M059J (cell line): ENCODE measurements around the gene TAF13. TPM values are rescaled to one million over a fixed set of nuclear protein-coding genes. Genes with fewer than 3 reads are reported as not detected.
"Not testable (repeated sequence)": the region's sequence is repeated elsewhere in the genome, so short reads cannot be mapped to it uniquely, and the experiment has no call there.

Source experiments
- DNase-seq: peaks from one replicate; pipeline ENCODE4 v3.0.0-alpha.2; 2012; ENCODE audit warnings: low read depth
- total RNA-seq: library from RNA; depleted of rRNA; stranded (reverse); fragments of >200 nt; shearing (Covaris generic); gene quantifications from 2 replicates; pipeline ENCODE4 v1.2.3, GENCODE V29; 2014

The TAF13 gene
- total RNA-seq, 1 experiment from 2014 or later, result 97.8 TPM

- DNase-seq, result peak; percentile 63
These were observed 16.0 kb upstream of the TAF13 start for GRCh38 chr1:109091839-109092193.

DNA sequence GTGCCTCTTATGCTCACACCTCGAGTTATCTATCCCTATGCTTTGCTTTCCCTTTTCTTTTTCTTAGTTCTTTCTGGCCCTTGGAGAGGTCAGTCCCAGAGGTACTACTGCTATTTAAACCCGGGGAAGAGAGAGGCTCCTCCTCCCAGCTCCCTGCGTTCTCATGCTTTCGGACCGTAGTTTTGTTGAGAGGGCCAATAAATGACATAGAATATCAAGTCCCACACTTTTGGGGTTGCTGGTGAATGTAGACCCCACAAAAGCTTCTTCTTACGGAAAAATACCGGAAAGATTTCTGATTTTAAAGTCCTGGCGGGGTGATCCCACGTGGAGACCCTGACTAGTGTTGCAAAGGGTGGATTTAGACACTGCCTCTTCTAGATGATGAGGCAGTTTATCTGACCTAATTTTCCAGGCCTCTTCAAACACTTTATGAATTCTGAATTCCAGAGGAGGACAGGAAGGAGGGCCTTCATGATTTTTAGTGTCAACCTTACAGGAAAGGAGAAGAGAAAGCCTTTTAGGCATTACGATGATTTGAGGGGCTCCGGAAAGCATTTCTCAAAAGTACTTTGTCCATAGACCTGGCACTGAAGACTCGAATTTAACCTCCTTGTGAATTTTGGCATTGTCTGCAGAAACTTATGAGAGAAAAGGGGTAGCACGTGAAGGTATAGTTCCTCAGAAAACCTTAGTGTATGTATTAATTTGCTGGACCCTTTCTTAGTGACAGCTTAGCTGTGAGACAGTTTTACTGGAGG lies 15.5 kb upstream of the TAF13 start:
- peak; percentile 71 for DNase-seq

GRCh38 chr1:109090196-109091077 lies 14.6 kb upstream of the TAF13 start, which contains the start of gene TMEM167B:
TSS of gene TMEM167B (plus strand) at chr1:109090764. CDS start at chr1:109090873, 109 bp downstream.
- DNase-seq, result peak; percentile 92

DNA sequence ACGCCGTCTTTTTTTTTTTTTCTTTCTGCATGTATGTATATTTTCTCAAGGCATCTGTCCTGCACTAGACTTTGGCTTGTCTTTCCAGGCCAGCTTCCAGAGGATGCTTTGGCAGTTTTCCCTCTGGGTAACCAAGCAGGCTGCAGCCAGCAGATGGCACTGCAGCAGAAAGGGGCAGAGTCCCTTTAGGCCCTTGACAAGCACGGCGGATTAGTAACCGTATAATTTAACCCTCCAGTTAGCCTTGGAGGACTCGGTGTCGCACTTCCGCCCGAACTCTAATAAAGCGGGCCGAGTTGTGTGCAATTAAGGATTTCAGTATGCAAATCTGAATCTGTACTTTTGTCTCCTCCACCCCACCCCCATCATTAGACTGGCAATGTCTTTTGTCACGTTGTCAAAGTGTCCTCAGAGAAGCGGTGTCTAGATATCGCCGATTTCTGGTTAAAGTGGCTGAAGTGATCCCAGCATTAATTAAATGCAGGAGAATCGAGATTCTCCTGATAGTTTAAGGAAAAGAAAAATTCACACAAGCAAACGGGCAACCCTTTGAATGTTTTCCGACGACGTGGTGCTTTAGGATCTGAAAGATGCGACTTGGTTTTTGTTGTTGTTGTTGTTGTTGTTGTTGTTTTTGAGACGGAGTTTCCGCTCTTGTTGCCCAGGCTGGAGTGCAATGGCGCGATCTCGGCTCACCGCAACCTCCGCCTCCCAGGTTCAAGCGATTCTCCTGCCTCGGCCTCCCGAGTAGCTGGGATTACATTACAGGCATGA lies 13.6 kb upstream of the TAF13 start:
- DNase-seq, result peak; percentile 53

DNA sequence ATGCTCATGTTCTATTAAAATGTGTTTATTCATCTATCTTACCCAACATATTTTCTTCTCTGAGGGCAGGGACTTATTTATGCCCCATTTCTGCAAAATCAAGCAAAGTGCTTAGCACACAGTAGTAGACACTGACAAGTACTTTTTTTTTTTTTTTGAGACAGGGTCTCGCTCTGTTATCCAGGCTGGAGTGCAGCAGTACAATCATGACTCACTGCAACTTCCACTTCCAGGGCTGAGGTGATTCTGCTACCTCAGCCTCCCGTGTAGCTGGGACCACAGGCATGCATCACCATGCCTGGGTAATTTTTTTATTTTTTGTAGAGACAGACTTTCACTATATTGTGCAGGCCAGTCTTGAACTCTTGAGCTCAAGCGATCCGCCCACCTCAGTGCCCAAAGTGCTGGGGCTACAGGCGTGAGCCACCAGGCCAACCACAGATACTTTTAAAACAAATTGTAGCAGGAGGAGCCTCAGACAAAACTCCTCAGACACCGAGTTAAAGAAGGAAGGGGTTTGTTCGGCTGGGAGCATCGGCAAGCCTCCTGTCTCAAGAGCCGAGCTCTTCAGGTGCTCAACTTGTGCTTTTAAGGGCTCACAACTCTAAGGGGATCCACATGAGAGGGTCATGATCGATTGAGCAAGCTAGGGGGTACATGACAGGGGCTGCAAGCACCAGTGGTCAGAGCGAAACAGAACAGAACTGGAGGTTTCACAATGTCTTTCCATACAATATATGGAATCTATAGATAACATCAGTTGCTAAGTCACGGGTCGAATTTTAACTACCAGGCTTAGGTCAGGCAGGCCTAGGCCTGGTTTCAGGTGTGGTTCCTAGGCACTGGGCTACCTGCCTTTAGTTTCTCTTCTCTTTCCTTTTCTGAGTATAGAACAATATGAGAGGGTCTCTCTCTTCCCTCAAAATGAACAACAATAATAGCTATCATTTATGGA lies 9.0 kb upstream of the TAF13 start:
- peak; percentile 82 for DNase-seq

- peak; percentile 53 for DNase-seq
These were observed 8.1 kb upstream of the TAF13 start for GRCh38 chr1:109083923-109084322.

- DNase-seq, result no peak
These were observed 7.7 kb upstream of the TAF13 start for GRCh38 chr1:109083501-109083900.

DNA sequence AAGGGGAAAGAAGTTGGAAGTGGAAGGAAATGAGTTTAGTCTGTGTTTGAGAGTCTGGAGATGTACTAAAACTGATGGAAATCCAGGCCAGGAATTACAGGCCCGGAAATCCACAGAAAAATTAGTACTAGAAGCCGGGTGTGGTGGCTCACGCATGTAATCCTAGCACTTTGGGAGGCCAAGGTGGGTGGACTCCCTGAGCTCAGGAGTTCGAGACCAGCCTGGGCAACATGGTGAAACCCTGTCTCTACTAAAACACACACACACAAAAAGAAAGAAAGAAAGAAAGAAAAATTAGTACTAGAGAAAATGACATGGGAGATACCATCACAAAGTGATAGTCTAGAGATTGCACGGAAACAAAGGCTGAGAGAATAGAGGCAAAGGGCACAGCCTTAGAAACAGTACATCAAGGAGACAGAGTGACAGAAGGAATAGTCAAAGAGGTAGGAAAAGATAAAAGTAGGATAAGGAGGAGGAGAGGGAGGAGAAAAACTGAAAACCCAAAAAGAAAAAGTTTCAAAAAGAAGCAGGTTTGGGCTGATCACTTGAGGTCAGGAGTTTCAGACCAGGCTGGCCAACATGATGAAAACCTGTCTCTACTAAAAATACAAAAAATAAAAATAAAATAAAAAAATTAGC lies 4.8 kb upstream of the TAF13 start:
- no peak for DNase-seq

DNA sequence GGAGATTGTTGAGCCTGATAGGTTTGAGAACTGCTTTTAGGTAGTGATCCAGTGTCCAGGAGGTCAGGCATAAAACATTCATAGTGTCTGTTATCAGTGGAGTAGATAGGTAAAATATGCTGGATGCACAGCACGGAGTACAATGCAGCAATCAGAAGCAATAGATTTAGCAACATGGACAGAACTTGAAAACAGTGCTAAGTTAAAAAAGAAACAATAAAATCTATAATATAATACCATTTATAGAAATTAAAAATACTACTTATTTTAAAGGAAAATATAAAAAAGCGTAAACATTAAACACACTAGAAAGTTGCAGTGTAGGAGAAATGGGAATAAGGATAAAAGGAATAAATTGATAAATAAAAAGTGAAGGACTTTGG lies 3.4 kb upstream of the TAF13 start:
- no peak for DNase-seq

DNA sequence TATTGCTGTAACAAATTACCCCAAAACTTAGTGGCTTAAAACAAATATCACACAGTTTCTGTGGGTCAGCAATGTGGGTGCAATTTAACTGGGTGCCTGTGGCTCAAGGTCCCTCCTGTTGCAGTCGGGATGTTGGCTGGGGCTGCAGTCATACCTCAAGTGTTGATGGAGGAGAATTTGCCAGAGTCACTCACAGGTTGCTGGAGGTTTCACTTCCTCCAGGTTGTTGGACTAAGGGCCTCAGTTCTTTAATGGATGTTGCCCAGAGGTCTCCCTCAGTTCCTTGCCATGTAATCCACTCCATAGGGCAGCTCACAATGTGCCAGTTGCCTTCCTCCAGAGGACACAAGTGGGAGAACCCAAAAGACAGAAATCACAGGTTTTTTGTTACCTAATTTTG lies 2.5 kb upstream of the TAF13 start:
- DNase-seq, result no peak

GRCh38 chr1:109069294-109069693 lies 6.5 kb downstream of the TAF13 start:
- DNase-seq, result no peak

- DNase-seq, result no peak
These were observed 7.9 kb downstream of the TAF13 start for GRCh38 chr1:109067883-109068282.

DNA sequence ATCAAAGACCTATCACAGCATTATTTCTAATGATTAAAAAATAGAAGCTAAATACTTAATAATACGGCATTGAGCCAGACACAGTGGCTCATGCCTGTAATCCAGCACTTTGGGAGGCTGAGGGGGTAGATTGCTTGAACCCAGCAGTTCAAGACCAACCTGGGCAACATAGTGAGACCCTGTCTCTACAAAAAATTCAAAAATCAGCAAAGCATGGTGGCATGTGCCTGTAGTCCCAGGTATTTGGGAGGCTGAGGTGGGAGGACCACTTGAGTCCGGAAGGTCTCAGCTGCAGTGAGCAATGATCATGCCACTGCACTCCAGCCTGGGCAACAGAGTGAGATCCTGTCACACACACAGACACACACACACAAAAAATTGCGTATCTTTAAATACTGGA lies 10.7 kb downstream of the TAF13 start:
- no peak for DNase-seq

DNA sequence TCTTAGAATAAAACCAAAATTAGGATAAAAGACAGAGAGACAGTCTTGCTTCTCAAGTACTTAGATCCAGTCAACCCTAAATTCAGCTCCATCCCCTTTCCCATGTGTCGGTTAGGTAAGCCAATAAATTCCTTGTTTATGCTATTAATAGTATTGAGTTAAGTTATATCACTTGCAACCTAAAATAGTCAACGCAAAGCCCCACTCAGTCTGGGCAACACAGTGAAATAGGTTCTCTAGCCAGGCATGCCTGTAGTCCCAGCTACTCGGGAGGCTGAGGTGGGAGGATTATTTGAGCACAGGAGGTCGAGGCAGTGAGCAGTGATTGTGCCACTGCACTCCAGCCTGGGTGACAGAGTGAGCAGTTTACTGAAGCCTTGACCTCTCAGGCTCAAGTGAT lies 14.6 kb downstream of the TAF13 start:
- DNase-seq, result no peak

DNA sequence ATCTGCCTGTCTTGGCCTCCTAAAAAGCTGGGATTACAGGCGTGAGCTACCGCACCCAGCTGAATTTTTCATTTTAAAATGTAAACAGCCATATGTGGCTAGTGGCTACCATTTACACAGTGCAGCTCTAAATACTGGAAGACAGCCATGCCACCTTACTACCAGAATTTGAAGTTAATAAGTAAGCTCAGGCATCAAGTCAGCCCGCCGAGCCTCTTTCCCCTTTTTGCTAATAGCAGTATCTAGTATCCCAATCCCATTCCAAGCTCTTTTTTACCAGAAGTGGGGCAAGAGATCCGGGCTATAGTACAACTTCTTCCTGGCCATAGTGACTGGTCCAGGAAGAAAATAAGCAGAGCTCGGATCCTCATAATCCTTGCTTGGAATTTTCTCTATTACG lies 15.1 kb downstream of the TAF13 start:
- no peak for DNase-seq

GRCh38 chr1:109059026-109059425 lies 16.8 kb downstream of the TAF13 start:
- DNase-seq, result no peak

DNA sequence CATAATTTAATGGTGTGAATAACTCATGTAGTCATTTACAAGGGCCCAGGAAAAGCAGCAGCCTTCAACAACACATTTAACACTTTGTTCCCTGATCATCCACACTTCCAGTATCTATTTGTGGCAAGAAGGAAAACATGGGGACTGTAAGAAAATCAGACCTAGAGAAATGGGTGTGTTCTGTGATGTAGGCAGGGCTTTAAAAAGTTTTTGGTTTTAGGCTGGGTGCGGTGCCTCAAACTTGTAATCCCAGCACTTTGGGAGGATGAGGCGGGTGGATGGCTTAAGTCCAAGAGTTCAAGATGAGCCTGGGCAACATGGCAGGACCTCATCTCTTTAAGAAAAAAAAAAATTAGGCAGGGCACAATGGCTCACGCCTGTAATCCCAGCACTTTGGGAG lies 19.7 kb downstream of the TAF13 start:
- no peak for DNase-seq

DNA sequence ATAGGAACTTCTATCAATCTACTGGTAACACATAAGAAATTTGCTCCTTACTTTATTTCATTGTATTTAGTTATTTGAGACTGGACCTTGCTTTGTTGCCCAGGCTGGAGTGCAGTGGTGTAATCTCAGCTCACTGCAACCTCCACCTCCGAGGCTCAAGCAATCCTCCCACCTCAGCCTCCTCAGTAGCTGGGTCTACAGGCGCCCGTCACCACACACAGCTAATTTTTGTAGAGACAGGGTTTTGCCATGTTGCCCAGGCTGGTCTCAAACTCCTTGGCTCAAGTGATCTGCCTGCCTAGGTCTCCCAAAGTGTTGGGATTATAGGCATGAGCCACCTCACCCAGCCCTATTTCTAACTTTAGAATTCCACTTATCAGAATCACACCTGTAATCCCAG lies 23.7 kb downstream of the TAF13 start:
- not testable (repeated sequence) for DNase-seq

DNA sequence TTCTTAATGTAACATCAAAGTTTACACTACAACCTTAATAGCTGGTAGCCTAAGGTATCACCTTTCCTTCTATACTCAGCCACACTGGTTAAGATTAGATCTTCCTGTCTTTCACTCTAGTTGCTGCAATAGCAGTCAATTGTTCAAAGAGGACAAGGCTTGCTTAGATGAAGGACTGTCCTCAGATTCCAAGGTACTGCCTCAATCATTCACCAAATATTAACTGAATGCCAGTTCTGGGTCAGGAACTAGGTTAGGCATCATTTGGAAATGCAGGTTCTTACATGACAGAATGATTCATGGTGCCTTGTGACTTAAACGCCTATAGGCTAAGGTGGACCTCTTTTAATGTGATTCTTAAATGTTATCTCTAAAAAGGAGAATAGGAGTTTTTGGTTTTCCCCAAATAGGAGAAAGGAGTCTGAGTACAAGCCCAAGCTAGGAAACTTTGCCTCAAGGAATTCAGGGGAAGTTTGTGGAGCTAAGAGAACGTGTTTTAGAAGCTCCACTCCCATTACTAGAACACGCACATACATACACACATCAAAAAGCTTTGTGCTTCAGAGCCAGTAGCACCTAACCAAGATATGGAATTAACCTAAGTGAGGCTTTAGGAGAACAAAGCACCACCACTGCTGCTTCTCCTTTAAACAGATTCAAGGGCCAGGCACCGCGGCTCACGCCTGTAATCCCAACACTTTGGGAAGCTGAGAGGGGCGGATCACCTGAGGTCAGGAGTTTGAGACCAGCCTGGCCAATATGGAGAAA lies 25.4 kb downstream of the TAF13 start:
- DNase-seq, result no peak

DNA sequence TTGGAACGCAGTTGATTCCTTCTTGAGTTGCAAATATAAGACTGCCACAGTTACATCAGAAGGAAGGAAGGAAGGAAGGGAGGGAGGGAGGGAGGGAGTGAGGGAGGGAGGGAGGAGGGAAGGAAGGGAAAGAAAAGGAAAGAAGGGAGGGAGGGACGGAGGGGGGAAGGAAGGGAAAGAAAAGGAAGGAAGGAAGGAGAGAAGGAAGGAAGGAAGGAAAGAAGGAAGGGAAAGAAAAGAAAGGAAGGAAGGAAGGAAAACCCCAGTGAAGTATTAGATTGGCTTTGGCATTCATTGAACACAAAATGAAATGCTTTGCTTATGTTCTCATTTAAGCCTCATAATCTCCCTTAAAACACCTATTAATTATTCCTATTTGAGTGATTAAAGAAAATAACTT lies 27.5 kb downstream of the TAF13 start:
- DNase-seq, result no peak
